ENCODE data around the gene ZNF727. TPM values are rescaled to one million over a fixed set of nuclear protein-coding genes. Genes with fewer than 3 reads are reported as not detected.

ZNF727 gene
- total RNA-seq, 1 donor from 2014 or later, result 0.25 TPM

Other genes with a start within 250 kb of the ZNF727 start
- not detected for gene ZNF722, start 46.6 kb upstream of the ZNF727 start, total RNA-seq
- gene ZNF735, start 161.8 kb downstream of the ZNF727 start, total RNA-seq, result not detected
- not detected for gene ZNF679, start 183.0 kb downstream of the ZNF727 start, total RNA-seq